ENCODE measurements around the gene KIF15.

GRCh38 chr3:44795197-44795596 is 33.6 kb downstream of the KIF15 start:
- TF ChIP-seq, protein P1, sequence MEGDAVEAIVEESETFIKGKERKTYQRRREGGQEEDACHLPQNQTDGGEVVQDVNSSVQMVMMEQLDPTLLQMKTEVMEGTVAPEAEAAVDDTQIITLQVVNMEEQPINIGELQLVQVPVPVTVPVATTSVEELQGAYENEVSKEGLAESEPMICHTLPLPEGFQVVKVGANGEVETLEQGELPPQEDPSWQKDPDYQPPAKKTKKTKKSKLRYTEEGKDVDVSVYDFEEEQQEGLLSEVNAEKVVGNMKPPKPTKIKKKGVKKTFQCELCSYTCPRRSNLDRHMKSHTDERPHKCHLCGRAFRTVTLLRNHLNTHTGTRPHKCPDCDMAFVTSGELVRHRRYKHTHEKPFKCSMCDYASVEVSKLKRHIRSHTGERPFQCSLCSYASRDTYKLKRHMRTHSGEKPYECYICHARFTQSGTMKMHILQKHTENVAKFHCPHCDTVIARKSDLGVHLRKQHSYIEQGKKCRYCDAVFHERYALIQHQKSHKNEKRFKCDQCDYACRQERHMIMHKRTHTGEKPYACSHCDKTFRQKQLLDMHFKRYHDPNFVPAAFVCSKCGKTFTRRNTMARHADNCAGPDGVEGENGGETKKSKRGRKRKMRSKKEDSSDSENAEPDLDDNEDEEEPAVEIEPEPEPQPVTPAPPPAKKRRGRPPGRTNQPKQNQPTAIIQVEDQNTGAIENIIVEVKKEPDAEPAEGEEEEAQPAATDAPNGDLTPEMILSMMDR (IDR thresholded peaks at IDR 0.05; ENCODE audit: poor library complexity, severe bottlenecking): no peak
- TF ChIP-seq EP300 (conservative IDR thresholded peaks at IDR 0.05; ENCODE audit: poor library complexity, severe bottlenecking) (no peak), RAD21 (conservative IDR thresholded peaks at IDR 0.05) (no peak), EZH2 (IDR thresholded peaks at IDR 0.05; ENCODE audit: borderline replicate concordance, insufficient read depth, low read length, poor library complexity, severe bottlenecking) (no peak), TAF1 (IDR thresholded peaks at IDR 0.05; ENCODE audit: low read depth) (no peak), POLR2AphosphoS5 (IDR thresholded peaks at IDR 0.05) (no peak), SMC3 (conservative IDR thresholded peaks at IDR 0.05; ENCODE audit: poor library complexity) (no peak), MXI1 (conservative IDR thresholded peaks at IDR 0.05; ENCODE audit: poor library complexity, severe bottlenecking) (no peak)
- TF ChIP-seq, protein P2, sequence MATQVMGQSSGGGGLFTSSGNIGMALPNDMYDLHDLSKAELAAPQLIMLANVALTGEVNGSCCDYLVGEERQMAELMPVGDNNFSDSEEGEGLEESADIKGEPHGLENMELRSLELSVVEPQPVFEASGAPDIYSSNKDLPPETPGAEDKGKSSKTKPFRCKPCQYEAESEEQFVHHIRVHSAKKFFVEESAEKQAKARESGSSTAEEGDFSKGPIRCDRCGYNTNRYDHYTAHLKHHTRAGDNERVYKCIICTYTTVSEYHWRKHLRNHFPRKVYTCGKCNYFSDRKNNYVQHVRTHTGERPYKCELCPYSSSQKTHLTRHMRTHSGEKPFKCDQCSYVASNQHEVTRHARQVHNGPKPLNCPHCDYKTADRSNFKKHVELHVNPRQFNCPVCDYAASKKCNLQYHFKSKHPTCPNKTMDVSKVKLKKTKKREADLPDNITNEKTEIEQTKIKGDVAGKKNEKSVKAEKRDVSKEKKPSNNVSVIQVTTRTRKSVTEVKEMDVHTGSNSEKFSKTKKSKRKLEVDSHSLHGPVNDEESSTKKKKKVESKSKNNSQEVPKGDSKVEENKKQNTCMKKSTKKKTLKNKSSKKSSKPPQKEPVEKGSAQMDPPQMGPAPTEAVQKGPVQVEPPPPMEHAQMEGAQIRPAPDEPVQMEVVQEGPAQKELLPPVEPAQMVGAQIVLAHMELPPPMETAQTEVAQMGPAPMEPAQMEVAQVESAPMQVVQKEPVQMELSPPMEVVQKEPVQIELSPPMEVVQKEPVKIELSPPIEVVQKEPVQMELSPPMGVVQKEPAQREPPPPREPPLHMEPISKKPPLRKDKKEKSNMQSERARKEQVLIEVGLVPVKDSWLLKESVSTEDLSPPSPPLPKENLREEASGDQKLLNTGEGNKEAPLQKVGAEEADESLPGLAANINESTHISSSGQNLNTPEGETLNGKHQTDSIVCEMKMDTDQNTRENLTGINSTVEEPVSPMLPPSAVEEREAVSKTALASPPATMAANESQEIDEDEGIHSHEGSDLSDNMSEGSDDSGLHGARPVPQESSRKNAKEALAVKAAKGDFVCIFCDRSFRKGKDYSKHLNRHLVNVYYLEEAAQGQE (IDR thresholded peaks at IDR 0.05; ENCODE audit: borderline replicate concordance): no peak

Measured in neural cell (in vitro differentiated cells).